Measurements from ENCODE around the gene CBFA2T3.

Gene CBFA2T3

GRCh38 chr16:88975511-88976061 is 1.4 kb downstream of the CBFA2T3 start:
- TF ChIP-seq CTCF (conservative IDR thresholded peaks at IDR 0.05) (no peak), ZFX (IDR thresholded peaks at IDR 0.05) (no peak)
- no peak overlapping the region for H3K27ac ChIP-seq

- TF ChIP-seq CTCF (conservative IDR thresholded peaks at IDR 0.05) (no peak), ZFX (IDR thresholded peaks at IDR 0.05) (no peak)
- H3K27ac ChIP-seq: no peak overlapping the region
Measured at GRCh38 chr16:88974916-88975215, 2.1 kb downstream of the CBFA2T3 start.

GRCh38 chr16:88974080-88974915 is 2.7 kb downstream of the CBFA2T3 start:
- TF ChIP-seq CTCF (conservative IDR thresholded peaks at IDR 0.05) (no peak), ZFX (IDR thresholded peaks at IDR 0.05) (no peak)
- H3K27ac ChIP-seq: no peak overlapping the region

GRCh38 chr16:88973415-88974050 is 3.5 kb downstream of the CBFA2T3 start:
- TF ChIP-seq CTCF (conservative IDR thresholded peaks at IDR 0.05) (no peak), ZFX (IDR thresholded peaks at IDR 0.05) (no peak)
- no peak overlapping the region for H3K27ac ChIP-seq

GRCh38 chr16:88973007-88973410 is 4.0 kb downstream of the CBFA2T3 start:
- no peak for TF ChIP-seq ZFX (IDR thresholded peaks at IDR 0.05)
- TF ChIP-seq CTCF (conservative IDR thresholded peaks at IDR 0.05): no peak
- H3K27ac ChIP-seq: no peak overlapping the region

GRCh38 chr16:88972349-88972748 is 4.7 kb downstream of the CBFA2T3 start:
- no peak overlapping the region for H3K27ac ChIP-seq
- no peak for TF ChIP-seq CTCF (conservative IDR thresholded peaks at IDR 0.05)

- TF ChIP-seq CTCF (conservative IDR thresholded peaks at IDR 0.05) (no peak), ZFX (IDR thresholded peaks at IDR 0.05) (no peak)
- no peak overlapping the region for H3K27ac ChIP-seq
Measured at GRCh38 chr16:88971371-88972097, 5.5 kb downstream of the CBFA2T3 start.
